HEK293 (cell line): ENCODE data around the gene PRMT1.

Experiments
- GFI1B ChIP-seq: fragments of 450-650 bp; formaldehyde crosslinking; IDR thresholded peaks from 2 replicates; pipeline ENCODE4 v1.5.1; 2016; ENCODE audit warnings: missing biosample characterization, missing genetic modification characterization
- KLF8 ChIP-seq: fragments of 450-650 bp; formaldehyde crosslinking; IDR thresholded peaks from 2 replicates; pipeline ENCODE4 v1.5.1; 2016; ENCODE audit warnings: missing biosample characterization, missing genetic modification characterization
- MYNN ChIP-seq: fragments of 450-650 bp; formaldehyde crosslinking; IDR thresholded peaks from 2 replicates; pipeline ENCODE4 v1.5.1; 2016; ENCODE audit warnings: missing biosample characterization, missing genetic modification characterization, borderline replicate concordance
- OSR2 ChIP-seq: fragments of 450-650 bp; formaldehyde crosslinking; IDR thresholded peaks from 2 replicates; pipeline ENCODE4 v1.5.1; 2016; ENCODE audit warnings: missing biosample characterization, missing genetic modification characterization
- SP2 ChIP-seq: fragments of 450-650 bp; formaldehyde crosslinking; IDR thresholded peaks from 2 replicates; pipeline ENCODE4 v1.5.1; 2016; ENCODE audit warnings: missing biosample characterization, missing genetic modification characterization
- ZBTB17 ChIP-seq: fragments of 450-650 bp; formaldehyde crosslinking; IDR thresholded peaks from 2 replicates; pipeline ENCODE4 v1.5.1; 2016; ENCODE audit warnings: missing biosample characterization, missing genetic modification characterization
- ZEB2 ChIP-seq: fragments of 450-650 bp; formaldehyde crosslinking; IDR thresholded peaks from 2 replicates; pipeline ENCODE4 v1.5.1; 2016; ENCODE audit warnings: missing biosample characterization, missing genetic modification characterization
- ZFHX2 ChIP-seq: fragments of 450-650 bp; formaldehyde crosslinking; conservative IDR thresholded peaks from 2 replicates; pipeline ENCODE4 v1.5.1; 2016; ENCODE audit warnings: missing biosample characterization, missing genetic modification characterization
- ZNF112 ChIP-seq: fragments of 450-650 bp; formaldehyde crosslinking; IDR thresholded peaks from 2 replicates; pipeline ENCODE4 v1.5.0; 2017; ENCODE audit warnings: missing biosample characterization, missing genetic modification characterization
- ZNF169 ChIP-seq: fragments of 450-650 bp; formaldehyde crosslinking; IDR thresholded peaks from 2 replicates; pipeline ENCODE4 v1.5.1; 2016; ENCODE audit warnings: missing biosample characterization, missing genetic modification characterization
- ZNF239 ChIP-seq: fragments of 450-650 bp; formaldehyde crosslinking; IDR thresholded peaks from 2 replicates; pipeline ENCODE4 v1.5.1; 2016; ENCODE audit warnings: missing biosample characterization, missing genetic modification characterization
- ZNF266 ChIP-seq: fragments of 450-650 bp; formaldehyde crosslinking; IDR thresholded peaks from 2 replicates; pipeline ENCODE4 v1.5.1; 2016; ENCODE audit warnings: missing biosample characterization, missing genetic modification characterization, low read depth
- ZNF302 ChIP-seq: fragments of 450-650 bp; formaldehyde crosslinking; IDR thresholded peaks from 2 replicates; pipeline ENCODE4 v1.5.1; 2016; ENCODE audit warnings: missing biosample characterization, missing genetic modification characterization, low read depth
- ZNF324 ChIP-seq: fragments of 450-650 bp; formaldehyde crosslinking; IDR thresholded peaks from 2 replicates; pipeline ENCODE4 v1.5.1; 2016; ENCODE audit warnings: missing biosample characterization, missing genetic modification characterization
- ZNF335 ChIP-seq: fragments of 450-650 bp; formaldehyde crosslinking; conservative IDR thresholded peaks from 2 replicates; pipeline ENCODE4 v1.5.1; 2016; ENCODE audit warnings: missing biosample characterization, missing genetic modification characterization
- ZNF416 ChIP-seq: fragments of 450-650 bp; formaldehyde crosslinking; IDR thresholded peaks from 2 replicates; pipeline ENCODE4 v1.5.1; 2016; ENCODE audit warnings: missing biosample characterization, missing genetic modification characterization
- ZNF596 ChIP-seq: fragments of 450-650 bp; IDR thresholded peaks from 2 replicates; pipeline ENCODE4 v1.5.0; 2018; ENCODE audit warnings: missing biosample characterization, mild to moderate bottlenecking, missing genetic modification characterization, moderate library complexity
- ZNF610 ChIP-seq: fragments of 450-650 bp; formaldehyde crosslinking; IDR thresholded peaks from 2 replicates; pipeline ENCODE4 v1.5.1; 2016; ENCODE audit warnings: missing biosample characterization, missing genetic modification characterization, borderline replicate concordance
- ZNF785 ChIP-seq: fragments of 450-650 bp; formaldehyde crosslinking; IDR thresholded peaks from 2 replicates; pipeline ENCODE4 v1.5.1; 2016; ENCODE audit warnings: missing biosample characterization, missing genetic modification characterization
- ZSCAN16 ChIP-seq: fragments of 450-650 bp; formaldehyde crosslinking; IDR thresholded peaks from 2 replicates; pipeline ENCODE4 v1.5.1; 2016; ENCODE audit warnings: missing biosample characterization, missing genetic modification characterization
- TF ChIP-seq, protein P1 (sequence below): fragments of 450-650 bp; formaldehyde crosslinking; IDR thresholded peaks from 2 replicates; pipeline ENCODE4 v1.5.1; 2017; ENCODE audit warnings: missing biosample characterization, mild to moderate bottlenecking, missing genetic modification characterization, moderate library complexity
- TF ChIP-seq, protein P2 (sequence below): fragments of 450-650 bp; formaldehyde crosslinking; IDR thresholded peaks from 2 replicates; pipeline ENCODE4 v1.5.1; 2016; ENCODE audit warnings: missing biosample characterization, missing genetic modification characterization
- TF ChIP-seq, protein P3 (sequence below): fragments of 450-650 bp; formaldehyde crosslinking; IDR thresholded peaks from 2 replicates; pipeline ENCODE4 v1.5.1; 2016; ENCODE audit warnings: missing biosample characterization, missing genetic modification characterization, borderline replicate concordance
- TF ChIP-seq, protein P4 (sequence below): fragments of 450-650 bp; formaldehyde crosslinking; IDR thresholded peaks from 2 replicates; pipeline ENCODE4 v1.5.1; 2016; ENCODE audit warnings: missing biosample characterization, missing genetic modification characterization
- TF ChIP-seq, protein P5 (sequence below): fragments of 450-650 bp; formaldehyde crosslinking; IDR thresholded peaks from 2 replicates; pipeline ENCODE4 v1.5.1; 2016; ENCODE audit warnings: missing biosample characterization, missing genetic modification characterization
- TF ChIP-seq, protein P6 (sequence below): fragments of 450-650 bp; formaldehyde crosslinking; IDR thresholded peaks from 2 replicates; pipeline ENCODE4 v1.5.1; 2016; ENCODE audit warnings: missing biosample characterization, missing genetic modification characterization

Gene PRMT1

DNA sequence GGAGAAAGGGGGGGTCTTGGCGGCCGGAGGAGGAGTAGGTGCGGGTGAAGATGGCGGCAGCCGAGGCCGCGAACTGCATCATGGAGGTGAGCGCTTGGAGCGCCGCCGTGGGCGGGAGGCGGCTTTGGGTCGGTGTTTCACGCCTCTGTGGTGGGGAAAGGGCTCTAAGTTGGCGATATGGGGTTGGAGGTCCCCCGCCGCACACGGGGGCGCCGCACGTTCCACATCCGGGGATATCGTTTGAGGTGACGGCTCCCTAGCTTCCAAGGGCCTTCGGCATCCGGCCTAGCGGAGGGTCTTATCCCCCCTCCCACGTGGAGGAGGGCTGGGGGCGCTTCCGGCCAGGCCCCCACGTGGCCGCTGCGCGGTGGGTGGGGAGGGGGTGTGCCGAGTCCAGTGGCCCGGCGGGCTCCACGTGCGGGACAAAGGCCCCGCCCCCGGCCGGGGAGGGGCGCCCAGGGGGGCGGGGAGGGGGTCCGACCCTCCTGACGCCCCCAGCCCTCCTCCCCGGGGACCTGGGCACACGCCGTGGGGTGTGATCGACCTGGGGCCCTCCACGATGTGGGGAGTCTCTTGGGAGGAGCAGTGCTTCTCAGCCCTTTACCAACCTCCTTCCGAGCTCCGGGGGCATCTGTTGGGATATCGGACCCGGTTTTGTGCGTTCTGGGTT, at the start of gene PRMT1 (continued):
- TF ChIP-seq MYNN (no peak), ZNF416 (tag by site-specific recombination) (no peak), ZFHX2 (tag by site-specific recombination) (peak; percentile 95), ZNF785 (tag by site-specific recombination) (peak; percentile 65; the same call in 1 of the 2 replicates), ZEB2 (tag by site-specific recombination) (peak; percentile 51; the same call in 1 of the 2 replicates), ZNF335 (tag by site-specific recombination) (peak; percentile 86), ZBTB17 (tag by site-specific recombination) (peak; percentile 7; the same call in 1 of the 2 replicates), GFI1B (tag by site-specific recombination) (no peak), OSR2 (tag by site-specific recombination) (no peak), ZNF239 (no peak), ZNF169 (tag by site-specific recombination) (no peak; the same call in 1 of the 2 replicates), ZNF610 (tag by site-specific recombination) (peak; percentile 79), ZNF112 (tag by site-specific recombination) (no peak), ZNF596 (tag by site-specific recombination) (no peak), ZNF324 (peak; percentile 79), ZNF266 (tag by site-specific recombination) (no peak), KLF8 (peak; percentile 79), ZNF302 (tag by site-specific recombination) (no peak), ZSCAN16 (0 out of 2 replicates have a peak, but pooled peaks have one; percentile 25), SP2 (tag by site-specific recombination) (no peak)
- TF ChIP-seq, protein P1, sequence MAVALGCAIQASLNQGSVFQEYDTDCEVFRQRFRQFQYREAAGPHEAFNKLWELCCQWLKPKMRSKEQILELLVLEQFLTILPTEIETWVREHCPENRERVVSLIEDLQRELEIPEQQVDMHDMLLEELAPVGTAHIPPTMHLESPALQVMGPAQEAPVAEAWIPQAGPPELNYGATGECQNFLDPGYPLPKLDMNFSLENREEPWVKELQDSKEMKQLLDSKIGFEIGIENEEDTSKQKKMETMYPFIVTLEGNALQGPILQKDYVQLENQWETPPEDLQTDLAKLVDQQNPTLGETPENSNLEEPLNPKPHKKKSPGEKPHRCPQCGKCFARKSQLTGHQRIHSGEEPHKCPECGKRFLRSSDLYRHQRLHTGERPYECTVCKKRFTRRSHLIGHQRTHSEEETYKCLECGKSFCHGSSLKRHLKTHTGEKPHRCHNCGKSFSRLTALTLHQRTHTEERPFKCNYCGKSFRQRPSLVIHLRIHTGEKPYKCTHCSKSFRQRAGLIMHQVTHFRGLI (tag by site-specific recombination): no peak; the same call in 1 of the 2 replicates
- TF ChIP-seq, protein P2, sequence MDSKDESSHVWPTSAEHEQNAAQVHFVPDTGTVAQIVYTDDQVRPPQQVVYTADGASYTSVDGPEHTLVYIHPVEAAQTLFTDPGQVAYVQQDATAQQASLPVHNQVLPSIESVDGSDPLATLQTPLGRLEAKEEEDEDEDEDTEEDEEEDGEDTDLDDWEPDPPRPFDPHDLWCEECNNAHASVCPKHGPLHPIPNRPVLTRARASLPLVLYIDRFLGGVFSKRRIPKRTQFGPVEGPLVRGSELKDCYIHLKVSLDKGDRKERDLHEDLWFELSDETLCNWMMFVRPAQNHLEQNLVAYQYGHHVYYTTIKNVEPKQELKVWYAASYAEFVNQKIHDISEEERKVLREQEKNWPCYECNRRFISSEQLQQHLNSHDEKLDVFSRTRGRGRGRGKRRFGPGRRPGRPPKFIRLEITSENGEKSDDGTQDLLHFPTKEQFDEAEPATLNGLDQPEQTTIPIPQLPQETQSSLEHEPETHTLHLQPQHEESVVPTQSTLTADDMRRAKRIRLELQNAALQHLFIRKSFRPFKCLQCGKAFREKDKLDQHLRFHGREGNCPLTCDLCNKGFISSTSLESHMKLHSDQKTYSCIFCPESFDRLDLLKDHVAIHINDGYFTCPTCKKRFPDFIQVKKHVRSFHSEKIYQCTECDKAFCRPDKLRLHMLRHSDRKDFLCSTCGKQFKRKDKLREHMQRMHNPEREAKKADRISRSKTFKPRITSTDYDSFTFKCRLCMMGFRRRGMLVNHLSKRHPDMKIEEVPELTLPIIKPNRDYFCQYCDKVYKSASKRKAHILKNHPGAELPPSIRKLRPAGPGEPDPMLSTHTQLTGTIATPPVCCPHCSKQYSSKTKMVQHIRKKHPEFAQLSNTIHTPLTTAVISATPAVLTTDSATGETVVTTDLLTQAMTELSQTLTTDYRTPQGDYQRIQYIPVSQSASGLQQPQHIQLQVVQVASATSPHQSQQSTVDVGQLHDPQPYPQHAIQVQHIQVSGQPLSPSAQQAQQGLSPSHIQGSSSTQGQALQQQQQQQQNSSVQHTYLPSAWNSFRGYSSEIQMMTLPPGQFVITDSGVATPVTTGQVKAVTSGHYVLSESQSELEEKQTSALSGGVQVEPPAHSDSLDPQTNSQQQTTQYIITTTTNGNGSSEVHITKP (tag by site-specific recombination): no peak; the same call in 1 of the 2 replicates
- TF ChIP-seq, protein P3, sequence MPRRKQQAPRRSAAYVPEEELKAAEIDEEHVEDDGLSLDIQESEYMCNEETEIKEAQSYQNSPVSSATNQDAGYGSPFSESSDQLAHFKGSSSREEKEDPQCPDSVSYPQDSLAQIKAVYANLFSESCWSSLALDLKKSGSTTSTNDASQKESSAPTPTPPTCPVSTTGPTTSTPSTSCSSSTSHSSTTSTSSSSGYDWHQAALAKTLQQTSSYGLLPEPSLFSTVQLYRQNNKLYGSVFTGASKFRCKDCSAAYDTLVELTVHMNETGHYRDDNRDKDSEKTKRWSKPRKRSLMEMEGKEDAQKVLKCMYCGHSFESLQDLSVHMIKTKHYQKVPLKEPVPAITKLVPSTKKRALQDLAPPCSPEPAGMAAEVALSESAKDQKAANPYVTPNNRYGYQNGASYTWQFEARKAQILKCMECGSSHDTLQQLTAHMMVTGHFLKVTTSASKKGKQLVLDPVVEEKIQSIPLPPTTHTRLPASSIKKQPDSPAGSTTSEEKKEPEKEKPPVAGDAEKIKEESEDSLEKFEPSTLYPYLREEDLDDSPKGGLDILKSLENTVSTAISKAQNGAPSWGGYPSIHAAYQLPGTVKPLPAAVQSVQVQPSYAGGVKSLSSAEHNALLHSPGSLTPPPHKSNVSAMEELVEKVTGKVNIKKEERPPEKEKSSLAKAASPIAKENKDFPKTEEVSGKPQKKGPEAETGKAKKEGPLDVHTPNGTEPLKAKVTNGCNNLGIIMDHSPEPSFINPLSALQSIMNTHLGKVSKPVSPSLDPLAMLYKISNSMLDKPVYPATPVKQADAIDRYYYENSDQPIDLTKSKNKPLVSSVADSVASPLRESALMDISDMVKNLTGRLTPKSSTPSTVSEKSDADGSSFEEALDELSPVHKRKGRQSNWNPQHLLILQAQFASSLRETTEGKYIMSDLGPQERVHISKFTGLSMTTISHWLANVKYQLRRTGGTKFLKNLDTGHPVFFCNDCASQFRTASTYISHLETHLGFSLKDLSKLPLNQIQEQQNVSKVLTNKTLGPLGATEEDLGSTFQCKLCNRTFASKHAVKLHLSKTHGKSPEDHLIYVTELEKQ (tag by site-specific recombination): peak; percentile 56; the same call in 1 of the 2 replicates
- TF ChIP-seq, protein P4, sequence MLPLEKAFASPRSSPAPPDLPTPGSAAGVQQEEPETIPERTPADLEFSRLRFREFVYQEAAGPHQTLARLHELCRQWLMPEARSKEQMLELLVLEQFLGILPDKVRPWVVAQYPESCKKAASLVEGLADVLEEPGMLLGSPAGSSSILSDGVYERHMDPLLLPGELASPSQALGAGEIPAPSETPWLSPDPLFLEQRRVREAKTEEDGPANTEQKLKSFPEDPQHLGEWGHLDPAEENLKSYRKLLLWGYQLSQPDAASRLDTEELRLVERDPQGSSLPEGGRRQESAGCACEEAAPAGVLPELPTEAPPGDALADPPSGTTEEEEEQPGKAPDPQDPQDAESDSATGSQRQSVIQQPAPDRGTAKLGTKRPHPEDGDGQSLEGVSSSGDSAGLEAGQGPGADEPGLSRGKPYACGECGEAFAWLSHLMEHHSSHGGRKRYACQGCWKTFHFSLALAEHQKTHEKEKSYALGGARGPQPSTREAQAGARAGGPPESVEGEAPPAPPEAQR (tag by site-specific recombination): 0 out of 2 replicates have a peak, but pooled peaks have one; percentile 44
- TF ChIP-seq, protein P5, sequence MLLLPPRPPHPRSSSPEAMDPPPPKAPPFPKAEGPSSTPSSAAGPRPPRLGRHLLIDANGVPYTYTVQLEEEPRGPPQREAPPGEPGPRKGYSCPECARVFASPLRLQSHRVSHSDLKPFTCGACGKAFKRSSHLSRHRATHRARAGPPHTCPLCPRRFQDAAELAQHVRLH: peak; percentile 74; the same call in 1 of the 2 replicates
- TF ChIP-seq, protein P6, sequence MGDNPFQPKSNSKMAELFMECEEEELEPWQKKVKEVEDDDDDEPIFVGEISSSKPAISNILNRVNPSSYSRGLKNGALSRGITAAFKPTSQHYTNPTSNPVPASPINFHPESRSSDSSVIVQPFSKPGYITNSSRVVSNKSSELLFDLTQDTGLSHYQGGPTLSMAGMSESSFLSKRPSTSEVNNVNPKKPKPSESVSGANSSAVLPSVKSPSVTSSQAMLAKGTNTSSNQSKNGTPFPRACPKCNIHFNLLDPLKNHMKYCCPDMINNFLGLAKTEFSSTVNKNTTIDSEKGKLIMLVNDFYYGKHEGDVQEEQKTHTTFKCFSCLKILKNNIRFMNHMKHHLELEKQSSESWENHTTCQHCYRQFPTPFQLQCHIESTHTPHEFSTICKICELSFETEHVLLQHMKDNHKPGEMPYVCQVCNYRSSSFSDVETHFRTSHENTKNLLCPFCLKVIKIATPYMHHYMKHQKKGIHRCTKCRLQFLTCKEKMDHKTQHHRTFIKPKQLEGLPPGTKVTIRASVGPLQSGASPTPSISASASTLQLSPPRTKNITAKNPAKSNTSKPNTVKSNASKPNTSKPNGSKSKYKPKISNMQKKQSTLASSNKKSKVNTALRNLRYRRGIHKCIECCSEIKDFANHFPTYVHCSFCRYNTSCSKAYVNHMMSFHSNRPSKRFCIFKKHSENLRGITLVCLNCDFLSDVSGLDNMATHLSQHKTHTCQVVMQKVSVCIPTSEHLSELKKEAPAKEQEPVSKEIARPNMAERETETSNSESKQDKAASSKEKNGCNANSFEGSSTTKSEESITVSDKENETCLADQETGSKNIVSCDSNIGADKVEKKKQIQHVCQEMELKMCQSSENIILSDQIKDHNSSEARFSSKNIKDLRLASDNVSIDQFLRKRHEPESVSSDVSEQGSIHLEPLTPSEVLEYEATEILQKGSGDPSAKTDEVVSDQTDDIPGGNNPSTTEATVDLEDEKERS (tag by site-specific recombination): peak; percentile 65; the same call in 1 of the 2 replicates
